Measurements from ENCODE around the gene ZNF853.
"Not testable (repeated sequence)": the region's sequence is repeated elsewhere in the genome, so short reads cannot be mapped to it uniquely, and the experiment has no call there.

Gene ZNF853

GRCh38 chr7:6652446-6653011 is 37.1 kb downstream of the ZNF853 start:
- DNase-seq (ENCODE audit: low read depth in 2 of 2): no peak

- no peak for DNase-seq (ENCODE audit: low read depth in 2 of 2)
Observed at GRCh38 chr7:6653071-6654003, 37.9 kb downstream of the ZNF853 start.

- DNase-seq (ENCODE audit: low read depth in 2 of 2): no peak
Observed at GRCh38 chr7:6654113-6654841, 38.9 kb downstream of the ZNF853 start.

- no peak for DNase-seq (ENCODE audit: low read depth in 2 of 2)
Observed at GRCh38 chr7:6654842-6655610, 39.6 kb downstream of the ZNF853 start.

- no peak for DNase-seq (ENCODE audit: low read depth in 2 of 2)
Observed at GRCh38 chr7:6655636-6656385, 40.4 kb downstream of the ZNF853 start.

- no peak for DNase-seq (ENCODE audit: low read depth in 2 of 2)
Observed at GRCh38 chr7:6656413-6656812, 41.0 kb downstream of the ZNF853 start.

GRCh38 chr7:6658618-6659345 is 43.4 kb downstream of the ZNF853 start:
- DNase-seq (ENCODE audit: low read depth in 2 of 2): no peak

- DNase-seq (ENCODE audit: low read depth in 2 of 2): not testable (repeated sequence)
Observed at GRCh38 chr7:6670851-6671250, 55.4 kb downstream of the ZNF853 start.

Data from stimulated activated CD8-positive, alpha-beta memory T cell treated with anti-CD3 and anti-CD28 coated beads, Interleukin-2, amount 100 ng/mL, for 48 hours (primary cell).